Measurements from ENCODE around the gene WNK3.

- TF ChIP-seq CTCF (IDR thresholded peaks at IDR 0.05; ENCODE audit: low read length) = no peak
- TF ChIP-seq EZH2 (optimal IDR thresholded peaks at IDR 0.05; ENCODE audit: low read depth, low read length) = no peak
Measured at GRCh38 chrX:54280466-54280865, 77.4 kb downstream of the WNK3 start.

All from MM.1S (cell line).